ENCODE data around the gene PRUNE2. TPM values are rescaled to one million over a fixed set of nuclear protein-coding genes. Genes with fewer than 3 reads are reported as not detected.
A peak's percentile ranks its signal among the peaks of the same experiment; 100 is the strongest.

Gene PRUNE2
- total RNA-seq, 4 donors from 2014 or later: 3.6 to 16.2 (median 6.4) TPM

DNA sequence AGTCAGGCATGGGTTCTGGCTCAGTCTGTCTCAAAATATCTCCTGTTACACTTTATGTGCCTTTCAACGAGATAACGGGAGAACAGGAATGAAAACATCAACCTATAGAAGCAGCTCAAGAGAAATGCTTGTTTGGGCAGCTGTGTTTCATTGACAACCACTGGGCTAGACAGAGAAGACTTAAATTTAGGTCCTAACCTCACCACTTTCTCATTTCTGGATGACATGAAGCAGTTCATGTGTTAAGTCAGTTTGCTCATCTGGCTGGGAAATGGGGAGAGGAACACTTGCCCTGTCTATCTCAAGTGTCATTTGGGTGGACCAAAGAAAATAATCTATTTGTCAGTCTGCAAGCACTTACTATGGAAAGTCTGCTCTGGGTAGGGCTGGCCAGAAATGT, 208.4 kb downstream of the PRUNE2 start:
- no peak for DNase-seq (ENCODE audit: low spot score in 2 of 2)
- TF ChIP-seq EP300 (IDR thresholded peaks at IDR 0.05) (no peak), POLR2A (IDR thresholded peaks at IDR 0.05) (no peak), POLR2AphosphoS5 (IDR thresholded peaks at IDR 0.05) (no peak)
- TF ChIP-seq, protein P1, sequence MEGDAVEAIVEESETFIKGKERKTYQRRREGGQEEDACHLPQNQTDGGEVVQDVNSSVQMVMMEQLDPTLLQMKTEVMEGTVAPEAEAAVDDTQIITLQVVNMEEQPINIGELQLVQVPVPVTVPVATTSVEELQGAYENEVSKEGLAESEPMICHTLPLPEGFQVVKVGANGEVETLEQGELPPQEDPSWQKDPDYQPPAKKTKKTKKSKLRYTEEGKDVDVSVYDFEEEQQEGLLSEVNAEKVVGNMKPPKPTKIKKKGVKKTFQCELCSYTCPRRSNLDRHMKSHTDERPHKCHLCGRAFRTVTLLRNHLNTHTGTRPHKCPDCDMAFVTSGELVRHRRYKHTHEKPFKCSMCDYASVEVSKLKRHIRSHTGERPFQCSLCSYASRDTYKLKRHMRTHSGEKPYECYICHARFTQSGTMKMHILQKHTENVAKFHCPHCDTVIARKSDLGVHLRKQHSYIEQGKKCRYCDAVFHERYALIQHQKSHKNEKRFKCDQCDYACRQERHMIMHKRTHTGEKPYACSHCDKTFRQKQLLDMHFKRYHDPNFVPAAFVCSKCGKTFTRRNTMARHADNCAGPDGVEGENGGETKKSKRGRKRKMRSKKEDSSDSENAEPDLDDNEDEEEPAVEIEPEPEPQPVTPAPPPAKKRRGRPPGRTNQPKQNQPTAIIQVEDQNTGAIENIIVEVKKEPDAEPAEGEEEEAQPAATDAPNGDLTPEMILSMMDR (IDR thresholded peaks at IDR 0.05): no peak
- 70% methylated on average over 2 of the region's 2 CpGs for WGBS
- Histone ChIP-seq H3K4me3 (no peak overlapping the region), H3K4me1 (no peaks in the 10 kb centered on the region), H3K36me3 (no peaks in the 10 kb centered on the region), H3K9me3 (no peaks in the 10 kb centered on the region), H3K27ac (no peak overlapping the region), H3K27me3 (peaks cover 4% of the 10 kb centered on the region)

DNA sequence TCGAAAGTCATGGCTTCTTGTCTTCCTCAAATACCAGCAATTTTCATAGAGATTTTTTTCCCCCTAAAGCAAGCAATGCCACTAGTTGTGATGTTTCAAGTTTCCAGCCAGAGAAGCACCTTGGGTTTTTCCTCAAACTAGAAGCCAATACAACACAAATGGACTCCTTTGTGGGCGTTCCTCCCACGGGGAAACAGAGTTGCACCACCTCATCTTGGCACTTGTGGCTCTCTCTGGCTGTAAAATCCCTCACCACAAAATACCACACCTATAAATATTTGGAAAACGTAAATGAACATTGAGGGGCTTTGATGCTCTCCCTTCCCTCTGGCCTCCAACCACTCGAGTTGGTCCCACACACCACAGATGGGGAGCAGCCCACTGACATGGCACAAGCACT, 208.8 kb downstream of the PRUNE2 start:
- TF ChIP-seq POLR2A (IDR thresholded peaks at IDR 0.05) (no peak), EP300 (IDR thresholded peaks at IDR 0.05) (no peak), POLR2AphosphoS5 (IDR thresholded peaks at IDR 0.05) (no peak)
- TF ChIP-seq, protein P1 (IDR thresholded peaks at IDR 0.05): no peak
- 60% methylated on average over 5 of the region's 5 CpGs for WGBS
- Histone ChIP-seq H3K4me1 (no peaks in the 10 kb centered on the region), H3K27ac (no peak overlapping the region), H3K9me3 (no peaks in the 10 kb centered on the region), H3K36me3 (no peaks in the 10 kb centered on the region), H3K27me3 (peaks cover 4% of the 10 kb centered on the region), H3K4me3 (no peak overlapping the region)
- DNase-seq (ENCODE audit: low spot score in 2 of 2): no peak

DNA sequence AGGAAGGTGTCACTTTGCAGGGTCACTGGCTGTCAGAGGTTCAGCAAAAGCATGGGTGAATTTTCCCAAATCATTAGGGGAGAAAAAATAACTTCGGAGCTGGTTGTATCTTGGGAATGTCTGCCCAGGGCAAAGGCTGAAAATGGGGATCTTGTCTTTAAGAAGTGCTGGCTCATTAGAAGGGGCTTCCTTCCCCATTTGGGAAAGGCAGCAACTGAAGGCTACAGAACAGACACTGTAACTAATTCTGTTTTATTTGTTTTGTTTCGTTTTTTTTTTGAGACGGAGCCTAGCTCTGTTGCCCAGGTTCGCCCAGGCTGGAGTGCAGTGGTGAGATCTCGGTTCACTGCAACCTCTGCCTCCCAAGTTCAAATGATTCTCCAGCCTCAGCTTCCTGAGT, 212.0 kb downstream of the PRUNE2 start:
- H3K27ac ChIP-seq: no peak overlapping the region
- no peak for DNase-seq (ENCODE audit: low spot score in 2 of 2)
- no peak overlapping the region for H3K4me3 ChIP-seq
- TF ChIP-seq POLR2A (IDR thresholded peaks at IDR 0.05): no peak
- TF ChIP-seq, protein P1 (IDR thresholded peaks at IDR 0.05): no peak
- peaks cover 4% of the 10 kb centered on the region for H3K27me3 ChIP-seq
- peaks cover 5% of the 10 kb centered on the region for H3K4me1 ChIP-seq
- 82% methylated on average over 5 of the region's 5 CpGs for WGBS
- H3K9me3 ChIP-seq: no peaks in the 10 kb centered on the region
- H3K36me3 ChIP-seq: no peaks in the 10 kb centered on the region

DNA sequence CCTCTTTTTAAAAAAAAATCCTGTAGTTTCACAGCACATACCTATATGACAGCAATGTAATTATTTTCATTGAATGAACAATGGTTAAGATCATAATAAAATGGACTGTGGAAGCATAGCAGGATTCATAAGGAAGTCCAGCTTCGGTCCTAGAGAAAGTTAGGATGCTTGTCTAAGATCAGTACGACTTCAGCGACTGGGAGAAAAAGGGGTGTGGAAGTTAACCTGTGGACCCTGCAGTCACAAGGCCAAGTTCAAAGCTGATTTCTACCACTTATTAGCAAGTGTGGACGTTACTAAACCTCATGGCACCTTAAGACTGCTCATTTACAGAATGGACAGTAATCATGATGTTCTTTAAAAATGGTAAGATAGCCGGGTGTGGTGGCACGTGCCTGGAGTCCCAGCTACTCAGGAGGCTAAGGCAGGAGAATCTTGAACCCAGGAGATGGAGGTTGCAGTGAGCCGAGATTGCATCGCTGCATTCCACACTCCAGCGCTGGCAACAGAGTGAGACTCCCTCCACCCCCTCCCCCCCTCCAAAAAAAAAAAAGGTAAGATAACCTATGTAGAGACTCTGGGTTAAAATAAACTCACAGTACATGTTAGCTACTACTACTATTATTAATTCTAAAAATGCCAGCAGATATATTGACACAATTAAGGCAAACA, 213.3 kb downstream of the PRUNE2 start:
- TF ChIP-seq POLR2A (IDR thresholded peaks at IDR 0.05) (no peak), EP300 (IDR thresholded peaks at IDR 0.05) (no peak), POLR2AphosphoS5 (IDR thresholded peaks at IDR 0.05) (no peak)
- TF ChIP-seq, protein P1 (IDR thresholded peaks at IDR 0.05): no peak
- H3K9me3 ChIP-seq: no peaks in the 10 kb centered on the region
- no peak overlapping the region for H3K4me3 ChIP-seq
- no peaks in the 10 kb centered on the region for H3K36me3 ChIP-seq
- 75% methylated on average over 9 of the region's 9 CpGs for WGBS
- peaks cover 4% of the 10 kb centered on the region for H3K27me3 ChIP-seq
- H3K27ac ChIP-seq: no peak overlapping the region
- no peak for DNase-seq (ENCODE audit: low spot score in 2 of 2)
- H3K4me1 ChIP-seq: peaks cover 7% of the 10 kb centered on the region

DNA sequence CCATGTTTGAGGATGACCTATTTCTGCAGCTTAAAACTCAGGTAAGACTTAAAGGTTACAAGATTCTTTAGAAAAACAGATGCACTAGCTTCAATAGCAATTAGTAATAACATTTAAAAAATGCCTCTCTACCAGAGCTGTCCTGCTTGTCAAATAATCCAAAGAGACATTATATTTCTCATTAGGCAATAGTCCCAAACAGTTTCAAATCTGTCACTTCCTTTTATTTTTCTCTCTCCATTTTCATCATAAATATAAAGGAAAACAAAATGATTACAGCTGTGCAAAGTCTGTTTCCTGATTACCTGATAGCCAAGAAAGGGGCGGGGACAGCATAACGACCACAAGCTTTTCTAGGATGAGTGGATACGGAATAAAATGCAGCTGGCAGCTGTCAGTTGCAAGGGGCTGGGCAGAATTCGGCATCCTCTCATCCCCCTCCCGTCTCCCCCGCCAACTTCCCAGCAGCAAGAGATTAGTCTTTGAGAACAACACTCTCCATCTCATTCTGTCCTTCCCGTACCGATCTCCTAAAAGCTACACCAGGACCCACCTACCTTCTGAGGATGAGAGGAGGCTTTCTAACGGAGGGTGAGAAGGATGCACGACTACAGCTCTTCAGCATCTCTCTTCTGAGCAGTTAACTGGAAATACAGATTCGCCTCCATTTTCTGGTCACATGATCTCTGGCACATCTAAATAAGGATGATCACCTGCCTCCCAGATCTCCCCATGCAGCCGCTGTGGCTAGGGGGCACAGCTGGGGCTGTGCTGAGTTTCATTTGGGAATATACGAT, 214.2 kb downstream of the PRUNE2 start:
- H3K27me3 ChIP-seq: peaks cover 3% of the 10 kb centered on the region
- no peaks in the 10 kb centered on the region for H3K9me3 ChIP-seq
- H3K27ac ChIP-seq: no peak overlapping the region
- no peak for DNase-seq (ENCODE audit: low spot score in 2 of 2)
- no peaks in the 10 kb centered on the region for H3K36me3 ChIP-seq
- TF ChIP-seq EP300 (IDR thresholded peaks at IDR 0.05) (no peak), POLR2A (IDR thresholded peaks at IDR 0.05) (no peak), POLR2AphosphoS5 (IDR thresholded peaks at IDR 0.05) (no peak)
- TF ChIP-seq, protein P1 (IDR thresholded peaks at IDR 0.05): no peak
- H3K4me3 ChIP-seq: peak overlapping the region; percentile 24
- WGBS: 16% methylated on average over 13 of the region's 13 CpGs
- H3K4me1 ChIP-seq: peaks cover 9% of the 10 kb centered on the region
